ENCODE data around the gene ZNF827.

DNA sequence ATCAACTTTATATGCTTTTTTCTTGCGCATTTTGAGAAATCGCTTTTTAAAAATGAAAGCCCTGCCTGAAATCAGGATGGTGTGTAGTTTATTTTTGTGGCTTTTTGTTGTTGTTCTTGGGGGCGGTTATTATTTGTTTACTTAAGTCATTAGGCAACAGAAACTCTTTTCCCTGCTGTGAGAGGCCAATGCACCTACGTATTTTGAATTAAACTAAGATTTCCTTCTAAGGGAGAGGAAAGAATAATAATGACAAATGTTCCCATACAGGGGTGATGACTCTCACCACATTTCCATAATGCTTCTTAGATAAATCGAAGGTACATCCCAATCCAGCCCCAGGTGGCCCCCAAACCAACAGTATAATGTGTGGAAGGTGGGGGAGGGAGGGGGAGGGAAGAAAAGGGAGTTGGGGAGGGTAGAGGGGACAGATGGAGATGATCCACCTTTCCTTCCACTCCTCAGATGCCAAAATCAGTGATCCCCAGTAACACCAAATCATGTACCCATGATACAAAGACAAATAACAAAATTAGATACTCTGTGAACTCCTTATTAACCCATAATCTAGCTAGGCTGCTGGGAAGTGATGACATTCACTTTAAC lies 39.6 kb downstream of the ZNF827 start:
- TF ChIP-seq MXI1 (conservative IDR thresholded peaks at IDR 0.05; ENCODE audit: poor library complexity, severe bottlenecking) (no peak), TAF1 (IDR thresholded peaks at IDR 0.05; ENCODE audit: low read depth) (no peak), POLR2AphosphoS5 (IDR thresholded peaks at IDR 0.05) (no peak), EP300 (conservative IDR thresholded peaks at IDR 0.05; ENCODE audit: poor library complexity, severe bottlenecking) (no peak)
- TF ChIP-seq, protein P1, sequence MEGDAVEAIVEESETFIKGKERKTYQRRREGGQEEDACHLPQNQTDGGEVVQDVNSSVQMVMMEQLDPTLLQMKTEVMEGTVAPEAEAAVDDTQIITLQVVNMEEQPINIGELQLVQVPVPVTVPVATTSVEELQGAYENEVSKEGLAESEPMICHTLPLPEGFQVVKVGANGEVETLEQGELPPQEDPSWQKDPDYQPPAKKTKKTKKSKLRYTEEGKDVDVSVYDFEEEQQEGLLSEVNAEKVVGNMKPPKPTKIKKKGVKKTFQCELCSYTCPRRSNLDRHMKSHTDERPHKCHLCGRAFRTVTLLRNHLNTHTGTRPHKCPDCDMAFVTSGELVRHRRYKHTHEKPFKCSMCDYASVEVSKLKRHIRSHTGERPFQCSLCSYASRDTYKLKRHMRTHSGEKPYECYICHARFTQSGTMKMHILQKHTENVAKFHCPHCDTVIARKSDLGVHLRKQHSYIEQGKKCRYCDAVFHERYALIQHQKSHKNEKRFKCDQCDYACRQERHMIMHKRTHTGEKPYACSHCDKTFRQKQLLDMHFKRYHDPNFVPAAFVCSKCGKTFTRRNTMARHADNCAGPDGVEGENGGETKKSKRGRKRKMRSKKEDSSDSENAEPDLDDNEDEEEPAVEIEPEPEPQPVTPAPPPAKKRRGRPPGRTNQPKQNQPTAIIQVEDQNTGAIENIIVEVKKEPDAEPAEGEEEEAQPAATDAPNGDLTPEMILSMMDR (IDR thresholded peaks at IDR 0.05; ENCODE audit: poor library complexity, severe bottlenecking), result no peak

Measured in neural cell (in vitro differentiated cells).